CD4-positive, alpha-beta T cell treated with Interleukin-10 for 1 hour (primary cell): ENCODE results near the gene TOMM7.
A peak's percentile ranks its signal among the peaks of the same experiment; 100 is the strongest.

Experiments used
- DNase-seq: peaks from one replicate; pipeline ENCODE4 v3.0.0-alpha.2; 2020

TOMM7 gene

DNA sequence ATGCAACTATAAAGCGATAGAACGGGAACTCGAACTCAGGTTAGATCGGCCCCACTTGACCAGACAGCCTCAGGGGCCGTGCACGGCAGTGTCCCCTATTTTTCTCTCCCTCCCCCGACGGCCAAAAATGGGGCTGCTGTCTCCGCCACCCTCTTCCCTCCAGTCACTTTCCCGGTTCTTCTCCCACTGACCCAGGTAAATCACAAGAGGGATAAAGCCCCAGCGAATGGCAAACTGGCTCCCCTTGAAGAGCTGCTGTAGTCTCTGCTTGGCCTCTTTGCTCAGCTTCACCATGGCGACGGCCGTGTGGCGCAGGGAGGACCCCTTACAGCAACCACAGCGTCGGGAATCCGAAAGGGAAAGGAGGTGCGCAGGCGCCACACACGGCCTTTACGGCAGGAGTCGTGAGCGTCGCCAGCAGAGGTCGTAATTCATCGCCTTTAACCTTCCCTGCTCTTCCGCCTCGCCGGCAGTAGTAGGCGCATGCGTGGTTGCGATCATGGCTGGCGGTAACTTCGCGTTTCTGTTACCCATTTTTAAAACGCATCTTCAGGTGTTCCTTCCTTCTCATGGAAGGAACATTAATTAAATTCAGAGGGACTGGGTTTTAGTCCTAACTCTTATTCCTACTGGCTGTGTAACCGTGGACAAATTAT is at the start of gene TOMM7:
Gene TOMM7 (minus strand): TSS at position 364 of the 656 bp plus-strand sequence. CDS start 70 bp downstream, at position 294.
- peak; percentile 92 for DNase-seq

DNA sequence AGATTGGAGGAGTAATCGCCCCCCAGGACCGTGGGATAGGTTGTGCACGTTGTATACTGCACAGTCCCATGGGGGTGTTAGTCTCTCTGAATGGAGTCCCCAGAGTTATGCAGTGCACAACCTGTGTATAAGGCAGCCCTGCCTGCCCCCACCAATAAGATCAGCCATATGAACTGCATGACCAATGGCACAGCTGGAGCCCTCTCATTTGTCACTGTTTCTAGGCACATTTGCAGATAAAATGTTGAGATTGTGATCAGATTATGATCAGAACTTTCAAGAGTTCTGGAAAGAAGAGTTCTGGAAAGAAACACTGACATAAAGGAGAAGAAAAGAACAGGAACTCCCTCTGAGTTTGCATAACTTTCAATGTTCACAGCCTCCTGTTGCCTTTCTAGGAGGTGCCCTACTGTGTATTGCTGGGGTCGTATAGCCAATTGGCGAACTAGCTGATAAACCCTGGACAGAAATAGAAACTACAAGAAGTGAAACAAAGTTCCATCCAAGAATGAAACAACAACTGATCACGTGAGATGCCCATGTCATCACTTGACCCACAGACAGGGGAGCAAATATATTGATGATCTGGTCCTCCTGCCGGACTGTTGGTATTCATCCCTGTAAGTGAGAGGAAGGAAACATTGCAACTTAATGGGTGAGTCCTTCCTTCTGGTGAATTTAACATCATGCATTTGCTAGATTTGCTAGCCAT is 49.6 kb upstream of the TOMM7 start:
- DNase-seq, result peak; percentile 8

DNA sequence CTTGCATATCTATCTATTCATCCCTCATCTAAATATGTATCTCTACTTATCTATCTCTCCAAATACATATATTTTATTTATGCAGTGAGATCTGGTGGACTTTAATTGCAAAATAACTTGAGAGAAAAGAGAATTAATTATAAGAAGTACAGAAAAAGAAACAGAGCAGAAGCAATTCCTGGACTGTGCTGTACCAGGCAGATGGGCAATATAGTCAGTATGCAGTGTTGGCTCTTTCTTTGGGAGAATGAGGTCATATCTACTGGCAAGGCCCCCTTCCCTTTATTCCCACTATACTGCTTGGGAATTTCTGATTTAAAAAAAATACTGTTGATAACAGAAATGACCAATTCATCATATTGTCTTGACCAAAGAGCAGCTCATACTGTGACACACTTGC is 49.0 kb upstream of the TOMM7 start:
- DNase-seq, result no peak

DNA sequence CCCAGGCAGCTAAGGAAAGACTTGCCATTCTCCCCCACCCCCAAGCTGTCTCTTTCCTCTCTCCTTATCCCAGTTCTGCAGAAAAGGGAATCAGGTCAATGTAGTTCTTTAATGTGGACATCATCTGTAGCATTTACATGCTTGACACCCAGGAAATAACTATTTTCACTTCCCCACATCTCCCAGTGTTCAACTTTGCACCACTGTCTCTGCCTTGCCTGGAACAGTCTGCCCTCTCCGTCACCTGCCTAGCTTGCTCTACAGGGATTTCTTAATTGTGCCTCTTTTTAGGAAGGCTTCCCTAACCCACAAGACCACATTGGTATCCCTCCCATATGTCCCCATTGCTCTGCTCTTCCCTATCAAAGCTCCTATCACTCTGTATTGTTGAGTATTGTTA is 45.9 kb upstream of the TOMM7 start:
- DNase-seq, result no peak

DNA sequence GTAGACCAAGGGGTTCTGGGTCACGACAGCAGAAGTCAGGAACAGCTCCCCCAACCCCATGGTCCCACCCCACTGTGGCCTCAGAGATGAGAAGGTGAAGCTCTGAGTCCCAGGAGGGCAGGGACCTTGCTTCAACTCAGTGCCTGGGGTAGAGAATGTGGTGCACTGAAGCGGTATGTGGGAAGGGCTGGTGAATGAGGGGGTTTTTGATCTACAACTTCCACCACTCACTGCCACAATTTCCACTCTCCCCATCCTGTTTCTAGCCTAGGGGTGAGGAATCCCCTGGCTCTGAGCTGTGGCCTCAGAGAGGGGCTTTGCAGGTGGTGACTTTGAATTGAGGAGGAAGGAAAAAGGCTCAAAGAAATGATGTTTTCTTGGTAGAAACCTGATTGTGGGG is 44.9 kb upstream of the TOMM7 start:
- DNase-seq, result no peak

DNA sequence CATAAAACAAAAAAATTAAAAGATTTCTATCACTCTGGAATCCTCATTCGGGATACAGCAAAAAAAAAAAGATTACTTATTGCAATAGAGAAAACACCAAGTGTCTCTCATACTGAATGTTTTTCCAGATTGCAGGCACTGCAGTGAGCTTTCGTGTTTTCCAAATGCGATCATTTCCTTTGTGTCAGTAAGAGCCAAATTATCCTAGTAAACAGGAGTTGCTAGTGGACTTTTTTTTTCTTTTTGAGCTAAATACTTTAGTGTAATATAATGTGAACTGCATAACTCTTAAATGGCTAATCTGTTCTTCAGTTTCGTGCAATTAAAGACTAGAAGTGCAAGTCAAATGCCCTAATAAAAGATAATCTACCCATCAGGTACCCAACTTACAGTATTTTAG is 44.4 kb upstream of the TOMM7 start:
- no peak for DNase-seq

DNA sequence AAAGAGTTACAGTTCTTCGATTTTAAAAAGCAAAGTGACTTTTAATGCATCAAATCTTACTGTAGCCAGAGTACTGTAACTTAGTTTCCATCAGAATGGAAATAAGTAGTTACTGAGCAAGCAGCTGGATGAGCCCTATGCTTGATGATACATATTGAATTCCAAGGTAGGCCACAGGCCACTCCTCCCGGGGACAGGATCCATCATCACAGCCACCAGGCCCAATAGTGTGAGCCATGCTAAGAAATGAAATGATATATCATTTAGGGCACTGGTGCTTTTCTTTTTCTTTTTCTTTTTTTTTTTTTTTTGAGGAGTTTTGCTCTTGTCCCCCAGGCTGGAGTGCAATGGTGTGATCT is 42.9 kb upstream of the TOMM7 start:
- DNase-seq, result no peak

DNA sequence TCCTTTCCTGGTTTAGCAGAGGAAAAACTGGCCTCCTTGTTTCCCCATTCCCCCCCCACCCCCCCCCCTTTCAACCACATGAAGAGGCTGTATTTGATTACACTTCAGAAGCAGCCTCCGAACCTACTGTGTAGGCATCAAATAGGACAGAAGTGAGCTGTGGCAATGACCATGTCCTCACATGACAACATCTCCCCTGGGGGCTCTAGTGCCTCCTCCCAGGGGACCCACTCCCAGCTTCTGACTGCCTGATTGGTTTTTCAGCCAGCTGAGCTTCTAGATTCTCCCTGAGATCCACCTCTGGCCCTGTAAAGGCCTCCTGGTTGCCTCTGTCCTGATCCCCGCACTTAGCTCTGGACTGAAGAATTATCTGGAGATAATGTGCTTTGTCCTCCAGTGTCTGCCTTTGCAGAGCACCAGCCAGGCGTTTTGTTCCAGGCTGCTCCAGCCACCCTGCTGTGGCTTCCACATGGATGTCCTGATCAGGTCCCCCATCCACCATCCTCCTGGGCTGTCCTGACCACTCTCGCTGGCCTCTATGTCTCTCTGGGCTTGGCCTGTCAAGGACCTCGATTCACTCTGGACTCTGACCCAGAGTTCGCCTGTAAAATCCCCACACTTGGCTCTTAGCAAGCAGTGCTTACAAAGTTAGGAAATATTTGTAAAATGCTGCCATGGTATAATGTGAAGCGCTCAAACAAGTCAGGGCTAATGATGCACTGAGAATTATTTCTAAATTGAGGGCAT is 42.4 kb upstream of the TOMM7 start:
- no peak for DNase-seq

DNA sequence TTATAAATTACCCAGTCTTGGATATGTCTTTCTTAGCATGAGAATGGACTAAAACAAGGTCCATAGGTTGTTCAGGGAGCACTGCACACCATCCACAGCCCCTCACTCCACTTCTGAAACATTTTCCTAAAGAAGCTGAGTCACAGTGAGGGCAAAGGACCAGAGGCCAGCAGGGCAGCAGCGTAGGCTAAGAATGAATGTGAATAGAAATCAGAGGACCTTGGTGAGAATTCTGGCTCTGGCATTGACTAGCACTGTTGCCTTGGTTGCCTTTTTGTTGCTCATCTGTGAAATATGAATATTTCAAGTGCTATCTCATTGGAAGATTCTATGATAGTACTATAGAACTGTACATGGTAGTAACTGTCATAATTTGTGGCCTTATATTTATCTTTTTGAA is 41.7 kb upstream of the TOMM7 start:
- no peak for DNase-seq

DNA sequence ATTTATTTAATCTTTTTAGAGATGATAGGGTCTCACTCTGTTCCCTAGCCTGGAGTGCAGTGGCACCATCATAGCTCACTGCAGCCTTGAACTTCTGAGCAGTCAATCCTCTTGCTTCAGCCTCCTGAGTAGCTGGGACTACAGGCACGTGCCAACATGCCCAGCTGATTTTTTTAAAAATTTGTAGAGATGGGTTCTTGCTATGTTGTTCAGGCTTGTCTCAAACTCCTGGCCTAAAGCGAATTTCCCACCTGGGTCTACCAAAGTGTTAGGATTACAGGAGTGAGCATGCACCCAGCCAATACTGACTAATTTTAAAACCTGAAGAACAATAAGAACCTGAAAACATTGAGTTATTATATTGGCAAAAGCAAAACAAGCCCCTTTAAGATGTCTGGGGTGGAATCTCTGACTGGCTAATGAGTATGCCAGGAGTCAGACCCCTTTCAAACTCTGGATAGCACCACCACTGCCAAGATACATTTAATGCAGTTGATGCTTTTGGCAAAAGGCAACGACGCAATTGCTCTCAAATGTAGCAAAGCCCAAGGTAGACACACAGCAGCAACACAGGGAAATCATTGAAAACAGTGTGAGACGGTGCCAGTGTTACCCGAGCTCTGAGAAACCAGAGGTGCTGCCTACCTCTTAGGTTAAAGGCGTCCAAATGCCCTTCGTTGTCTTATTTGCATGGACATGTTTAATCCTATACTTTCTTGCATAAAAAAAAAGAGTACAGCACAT is 40.7 kb upstream of the TOMM7 start:
- DNase-seq, result no peak

DNA sequence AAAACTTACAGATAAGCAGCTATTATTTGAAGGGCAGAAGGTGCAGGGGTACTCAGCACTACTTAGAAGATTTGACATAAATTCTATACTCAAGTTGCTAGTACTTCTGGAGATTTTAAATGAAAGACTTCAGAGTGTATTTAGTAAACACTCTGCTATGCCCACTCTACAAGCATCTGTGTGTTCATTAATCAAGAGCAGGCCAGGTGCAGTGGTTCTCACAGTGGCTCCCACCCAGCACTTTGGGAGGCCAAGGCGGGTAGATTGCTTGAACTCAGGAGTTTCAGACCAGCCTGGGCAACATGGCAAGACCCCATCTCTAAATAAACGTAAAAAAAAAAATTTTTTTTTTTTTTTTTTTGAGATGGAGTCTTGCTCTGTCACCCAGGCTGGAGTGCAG is 38.9 kb upstream of the TOMM7 start:
- DNase-seq, result no peak

DNA sequence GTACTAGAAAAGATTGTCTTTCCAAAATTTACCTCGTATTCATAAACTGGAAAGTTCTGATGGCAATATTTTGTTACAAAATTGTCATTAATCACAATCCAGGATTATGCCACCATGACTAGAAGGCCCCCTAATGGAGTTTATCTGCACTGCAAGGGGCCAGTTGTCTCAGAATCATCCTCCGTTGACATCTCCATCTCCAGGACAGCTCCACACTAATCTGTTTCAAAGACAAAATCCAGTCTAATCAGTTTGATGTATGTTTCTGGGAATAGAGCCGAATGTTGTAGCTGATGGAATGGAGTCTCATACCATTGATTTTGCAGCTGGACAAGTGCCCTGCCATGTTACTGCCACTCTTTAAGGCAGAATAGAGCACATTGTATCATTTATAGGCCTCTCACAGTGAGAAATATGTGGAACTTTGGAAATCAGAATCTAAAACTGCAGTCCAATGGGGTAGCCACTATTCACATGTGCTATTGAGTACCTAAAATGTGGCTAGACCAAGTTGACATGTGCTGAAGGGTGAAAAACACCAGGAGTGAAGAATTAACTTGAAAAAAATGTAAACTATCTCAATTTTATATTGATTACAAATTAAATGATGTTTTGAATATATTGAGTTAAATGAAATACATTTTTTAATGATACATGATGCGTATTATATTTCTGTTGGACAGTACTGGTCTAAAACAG is 38.3 kb upstream of the TOMM7 start:
- DNase-seq, result peak; percentile 39

DNA sequence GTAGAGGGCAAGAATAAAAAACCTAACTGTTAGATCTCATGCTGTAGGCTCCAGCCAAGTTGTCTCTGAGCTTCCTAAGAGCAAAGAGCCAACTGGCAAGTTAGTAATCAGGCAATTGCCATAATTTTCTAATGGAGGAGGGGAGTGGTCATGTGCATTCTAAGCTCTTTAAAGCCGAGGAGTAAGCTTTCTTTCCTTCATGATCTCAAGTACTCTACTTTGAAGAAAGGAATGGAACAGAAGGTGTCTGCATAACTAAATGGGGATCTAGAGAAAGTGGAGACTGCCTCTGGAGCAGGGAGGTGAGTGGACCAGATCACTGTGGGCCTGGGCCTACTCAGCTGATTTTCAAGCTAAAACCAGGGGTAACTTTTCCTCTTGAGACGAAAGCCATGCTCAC is 37.7 kb upstream of the TOMM7 start:
- DNase-seq, result no peak

DNA sequence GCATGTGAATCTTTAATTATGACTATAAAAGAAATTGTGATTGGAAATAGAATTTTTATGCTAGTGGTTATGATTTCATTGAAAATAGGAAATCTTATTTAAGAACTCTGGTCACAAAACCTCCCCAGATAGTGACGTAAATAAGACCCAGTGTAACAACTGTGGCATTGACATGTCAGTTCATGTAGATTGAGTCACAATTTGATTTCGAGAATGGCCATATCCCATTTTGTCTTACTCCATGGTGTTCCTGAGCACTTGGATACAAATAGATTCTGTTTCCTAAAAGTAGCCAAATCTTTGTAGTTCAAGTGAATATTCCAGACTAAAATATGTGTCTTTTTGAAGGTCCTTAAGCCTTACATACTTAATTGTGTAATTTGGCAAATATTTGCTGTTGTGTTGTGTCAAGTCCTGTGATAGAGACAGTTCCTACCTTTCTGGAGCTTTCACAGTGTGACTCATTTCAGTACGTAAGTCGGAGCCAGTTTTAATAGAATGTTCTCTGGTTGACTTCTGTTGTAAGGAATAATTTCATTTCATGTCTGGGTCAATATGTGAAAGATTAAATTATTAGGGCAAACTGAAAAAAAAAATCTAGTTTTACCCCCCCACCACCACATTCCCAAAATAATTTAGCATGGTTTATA is 37.1 kb upstream of the TOMM7 start:
- no peak for DNase-seq

DNA sequence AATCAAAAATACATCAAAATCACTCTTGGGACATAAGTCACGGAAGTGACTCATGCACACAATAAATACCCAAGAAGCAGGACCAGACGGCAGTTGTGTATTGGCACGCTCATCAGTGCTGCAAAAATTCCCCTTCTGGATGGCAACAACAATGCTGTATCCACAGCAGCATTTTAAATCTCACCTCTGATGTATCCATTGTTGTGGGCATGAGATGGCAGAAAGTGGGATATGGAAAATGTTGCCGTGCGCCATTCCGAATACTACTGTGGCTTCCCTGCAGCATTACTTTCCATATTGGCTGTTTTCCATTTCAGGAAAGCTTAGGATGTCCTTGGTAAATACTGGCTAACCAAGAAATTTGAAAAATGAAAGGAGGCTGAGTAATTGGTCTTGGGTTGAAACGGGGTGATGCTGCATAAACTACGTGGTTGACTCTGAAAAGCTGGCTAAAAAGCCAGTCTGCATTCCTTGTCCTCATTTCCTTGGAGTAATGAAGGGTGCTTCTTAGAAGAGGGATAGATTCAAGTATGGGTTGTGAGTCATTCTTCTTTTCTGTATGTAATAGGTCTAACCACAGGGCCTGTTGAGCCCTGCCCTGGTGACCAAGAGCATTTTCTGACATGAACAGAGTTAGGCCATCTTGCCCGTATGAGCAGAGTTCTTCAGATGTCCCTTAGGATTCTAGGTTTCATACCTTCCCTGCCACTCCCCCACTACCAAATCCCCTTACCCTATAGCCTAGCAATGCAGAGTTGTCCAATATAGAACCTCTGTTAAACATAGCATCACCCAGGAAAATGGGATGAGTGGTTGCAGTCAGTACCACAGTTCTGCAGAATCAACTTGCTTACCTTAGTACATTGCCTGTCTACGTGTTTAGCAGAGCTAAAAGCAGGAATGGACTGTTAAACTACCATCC is 36.3 kb upstream of the TOMM7 start:
- DNase-seq, result no peak

DNA sequence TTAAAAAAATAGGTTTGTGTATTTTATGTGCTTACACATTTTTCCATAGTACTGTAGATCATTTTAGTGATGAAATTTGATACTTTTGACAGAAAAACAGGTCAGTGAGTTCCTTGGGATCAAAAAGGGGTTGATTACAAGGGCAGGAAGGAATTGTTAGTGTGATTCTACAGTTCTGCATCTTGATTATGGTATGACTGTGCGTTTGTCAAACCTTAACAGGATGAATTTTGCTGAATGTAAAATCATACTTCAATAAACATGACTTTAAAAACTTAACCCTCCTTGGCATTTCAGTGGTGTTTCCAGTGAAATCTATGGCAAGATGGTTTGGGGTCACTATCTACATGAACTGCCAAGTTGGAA is 35.6 kb upstream of the TOMM7 start:
- no peak for DNase-seq

DNA sequence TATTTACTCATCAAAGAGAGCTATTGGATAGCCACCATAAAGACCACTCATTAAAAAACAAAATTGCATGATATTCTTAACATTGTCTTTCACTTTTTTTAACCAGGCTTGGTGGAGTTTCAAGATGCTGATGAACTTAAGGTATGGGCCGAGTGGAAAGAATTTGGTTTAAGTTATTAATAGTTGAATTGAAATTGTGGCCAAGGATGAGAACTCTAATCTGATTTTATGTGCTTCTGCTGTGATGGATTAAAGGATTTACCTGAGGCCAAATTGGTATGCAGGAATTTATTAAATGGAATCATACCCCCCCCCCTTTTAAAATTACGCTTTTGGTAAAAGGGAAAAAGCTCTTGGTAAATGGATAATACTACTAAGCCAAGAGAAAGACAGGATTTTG is 33.8 kb upstream of the TOMM7 start:
- DNase-seq, result no peak

DNA sequence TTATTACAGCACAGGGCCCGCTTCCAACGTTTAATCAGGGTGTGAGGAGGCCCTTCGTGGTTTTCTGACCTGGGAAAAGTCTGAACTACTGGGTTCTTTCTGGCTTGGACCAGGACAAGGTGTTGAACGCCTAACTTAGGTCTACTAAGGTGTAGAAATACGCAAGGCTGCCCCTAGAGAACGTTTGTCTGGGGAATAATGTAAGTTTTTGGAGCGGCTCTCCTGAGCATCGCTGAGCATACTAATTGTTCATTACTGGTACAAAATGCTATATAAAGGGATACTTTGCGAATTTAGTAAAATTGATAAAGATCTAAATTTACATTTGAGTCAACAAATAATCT is 32.4 kb upstream of the TOMM7 start:
- DNase-seq, result no peak

DNA sequence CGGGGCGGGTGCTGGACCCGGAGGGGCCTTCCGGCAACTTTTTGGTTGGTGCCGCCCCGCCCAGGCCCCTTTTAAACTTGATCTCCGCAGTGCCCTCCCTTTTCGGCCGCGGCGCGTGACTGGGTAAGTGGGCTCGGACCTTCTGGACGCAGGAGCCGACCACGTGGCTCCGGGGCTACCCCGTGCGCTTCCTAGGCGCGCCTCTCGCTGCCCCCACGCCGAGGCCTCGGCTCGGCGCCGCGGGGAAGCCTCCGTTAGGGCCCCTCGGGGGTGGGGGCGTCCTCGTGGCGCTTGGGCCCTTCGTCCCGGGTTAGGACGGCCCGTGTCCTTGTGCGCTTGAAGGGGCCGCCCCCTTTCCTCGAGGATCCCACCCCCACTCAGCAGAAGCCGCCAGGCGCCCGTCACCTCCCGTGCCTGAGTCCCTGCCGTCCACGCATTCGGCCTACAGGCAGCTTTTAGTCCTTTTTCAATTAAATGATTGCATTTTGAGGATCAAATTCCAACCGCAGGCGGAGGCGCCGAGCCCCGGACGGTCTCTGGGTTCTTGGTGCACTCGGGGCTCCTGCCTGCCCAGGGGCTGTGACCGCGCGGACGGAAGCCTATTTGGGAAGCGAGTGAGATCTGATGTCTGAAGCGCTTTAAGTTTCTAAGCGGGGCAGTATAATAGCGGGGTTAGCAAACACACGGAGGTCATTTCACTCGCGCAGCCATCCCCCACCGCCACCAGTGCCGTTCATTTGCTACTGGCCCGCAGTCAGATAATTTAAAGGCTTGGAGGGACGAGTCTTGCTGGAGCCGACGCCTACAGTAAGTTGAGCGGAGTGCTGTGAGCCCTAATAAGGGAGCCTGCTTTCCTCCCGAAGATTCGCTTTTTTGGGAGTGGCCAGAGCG is 31.8 kb upstream of the TOMM7 start:
- DNase-seq, result peak; percentile 86

DNA sequence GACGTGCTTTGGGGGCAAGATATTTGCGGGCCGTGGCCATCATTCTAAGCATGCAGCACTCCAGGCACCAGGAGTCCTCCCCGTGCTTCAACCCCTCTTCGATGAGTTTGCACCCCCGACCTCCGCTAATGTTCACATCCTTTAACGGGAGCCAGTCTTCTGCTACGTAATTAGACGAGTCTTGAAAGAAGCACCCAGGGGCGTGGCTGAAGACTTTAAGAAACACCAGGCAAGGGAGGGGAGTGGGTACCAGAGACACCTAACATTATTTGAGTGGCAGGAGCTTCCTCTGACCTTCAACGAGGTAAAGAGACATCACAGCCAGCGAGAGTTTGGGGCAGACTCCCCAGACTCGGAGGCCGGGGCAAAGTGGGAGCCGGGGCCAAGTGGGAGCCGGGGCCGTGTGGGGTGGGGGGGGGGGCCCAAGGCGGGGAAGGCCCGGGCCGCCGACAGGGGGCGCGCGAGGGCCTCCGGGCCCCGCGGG is 31.1 kb upstream of the TOMM7 start:
- DNase-seq, result peak; percentile 72
